Activated naive CD8-positive, alpha-beta T cell treated with anti-CD3 and anti-CD28 coated beads, Interleukin-2, amount 50 U/mL, for 16 hours (primary cell): ENCODE results near the gene CYP24A1.

Experiments used
- DNase-seq: peaks from one replicate; pipeline ENCODE4 v3.0.0-alpha.2; 2020; ENCODE audit warnings: low read depth, low spot score

The CYP24A1 gene

GRCh38 chr20:54156981-54157835, 16.6 kb downstream of the CYP24A1 start:
- DNase-seq, result no peak

- no peak for DNase-seq
Observed at GRCh38 chr20:54156522-54156921, 17.3 kb downstream of the CYP24A1 start.

GRCh38 chr20:54155736-54156317, 18.0 kb downstream of the CYP24A1 start:
- no peak for DNase-seq

DNA sequence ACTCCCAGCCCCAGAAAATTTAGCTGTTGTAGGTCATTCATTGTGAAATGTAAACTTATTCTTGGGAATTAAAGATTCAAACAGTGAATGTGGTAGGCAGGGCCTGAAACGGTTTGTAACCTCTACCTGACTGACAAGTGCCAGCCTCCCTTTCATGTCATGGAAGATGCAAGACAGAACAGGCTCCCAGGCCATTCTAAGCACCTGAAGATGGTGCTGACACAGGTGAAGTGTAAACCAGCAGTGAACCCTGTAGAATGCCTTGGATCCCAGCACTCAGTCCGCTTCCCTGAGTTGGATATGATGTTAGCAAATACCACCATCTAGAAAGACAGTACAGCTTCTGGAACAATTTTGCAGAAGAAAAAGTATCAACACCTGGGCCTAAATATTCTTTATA, 19.3 kb downstream of the CYP24A1 start:
- no peak for DNase-seq

DNA sequence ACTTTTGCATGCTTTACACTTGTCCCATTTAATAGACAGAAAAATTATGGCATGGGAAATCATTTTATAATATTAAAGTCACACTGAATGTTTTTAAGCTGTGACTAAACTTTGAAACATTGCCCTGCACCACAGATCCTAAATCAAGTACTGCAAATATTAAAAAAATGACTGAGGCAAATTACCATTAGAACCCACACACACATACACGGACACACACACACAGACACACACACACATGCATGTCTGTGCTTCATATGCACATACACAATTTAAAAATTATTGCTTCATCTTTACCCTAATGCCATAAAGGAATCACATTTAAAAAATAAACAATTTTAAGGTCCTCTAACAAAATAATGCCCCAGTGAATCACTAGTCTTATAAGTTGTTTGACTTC, 19.9 kb downstream of the CYP24A1 start:
- DNase-seq, result no peak

- DNase-seq, result no peak
Observed at GRCh38 chr20:54153041-54153327, 20.8 kb downstream of the CYP24A1 start.

GRCh38 chr20:54152227-54153040, 21.4 kb downstream of the CYP24A1 start:
- DNase-seq, result no peak

- no peak for DNase-seq
Observed at GRCh38 chr20:54151511-54152226, 22.1 kb downstream of the CYP24A1 start.

- DNase-seq, result no peak
Observed at GRCh38 chr20:54151075-54151439, 22.7 kb downstream of the CYP24A1 start.

DNA sequence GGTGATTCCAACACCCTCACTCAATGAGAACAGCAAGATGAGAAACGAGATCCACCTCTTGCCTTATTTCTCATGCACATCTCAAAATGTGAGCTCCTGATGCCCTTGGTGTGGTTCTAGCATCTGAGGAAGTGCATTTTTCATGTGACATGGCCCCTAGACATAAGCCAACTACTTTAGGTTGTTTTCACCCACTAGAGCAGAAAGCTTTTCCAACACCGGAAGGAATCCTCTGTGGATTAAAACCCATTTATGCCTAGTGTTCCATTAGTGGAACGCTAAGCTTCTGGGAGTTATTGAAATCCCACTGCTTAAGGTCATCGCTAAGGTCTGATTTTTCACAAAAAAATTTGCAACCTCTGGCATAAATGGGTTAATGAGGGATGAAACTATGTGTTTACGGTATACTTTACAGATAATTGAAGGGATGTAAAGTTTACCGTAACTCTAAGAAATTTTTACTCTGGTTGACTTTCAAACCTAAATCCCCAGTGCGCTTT, 24.0 kb downstream of the CYP24A1 start:
- DNase-seq, result no peak

GRCh38 chr20:54148947-54149764, 24.6 kb downstream of the CYP24A1 start:
- DNase-seq, result no peak

GRCh38 chr20:54146672-54147071, 27.1 kb downstream of the CYP24A1 start:
- no peak for DNase-seq

GRCh38 chr20:54144847-54145414, 28.9 kb downstream of the CYP24A1 start:
- no peak for DNase-seq

DNA sequence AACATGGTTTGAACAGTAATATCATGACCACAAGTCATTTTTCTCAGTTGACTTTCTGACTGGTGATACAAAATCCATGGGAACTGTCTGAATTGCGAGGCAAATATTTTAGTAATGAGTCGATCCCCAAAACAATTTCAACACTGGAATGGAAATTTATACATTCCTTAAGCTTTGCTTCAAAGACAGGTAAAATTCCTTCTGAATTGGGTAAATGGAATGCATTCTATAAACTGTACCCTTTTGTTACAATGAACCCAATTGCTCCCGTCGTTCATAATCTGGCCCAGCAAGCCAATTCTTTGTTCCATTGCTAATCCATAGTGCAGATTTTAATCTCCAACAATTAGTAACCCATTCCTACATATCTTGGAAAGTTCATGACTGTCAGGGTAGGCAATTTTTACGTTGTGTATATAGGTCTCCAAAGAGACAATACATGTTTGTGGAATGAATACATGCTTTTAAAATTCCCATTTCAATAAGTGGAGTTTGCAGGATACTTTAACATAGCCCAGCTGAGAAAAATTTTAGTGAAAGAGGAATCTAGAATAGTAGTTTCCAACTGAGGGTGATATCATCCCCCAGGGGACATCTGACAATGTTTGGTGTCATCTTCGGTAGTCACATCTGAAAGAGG, 32.7 kb downstream of the CYP24A1 start:
- no peak for DNase-seq

- no peak for DNase-seq
Observed at GRCh38 chr20:54140486-54140885, 33.3 kb downstream of the CYP24A1 start.

DNA sequence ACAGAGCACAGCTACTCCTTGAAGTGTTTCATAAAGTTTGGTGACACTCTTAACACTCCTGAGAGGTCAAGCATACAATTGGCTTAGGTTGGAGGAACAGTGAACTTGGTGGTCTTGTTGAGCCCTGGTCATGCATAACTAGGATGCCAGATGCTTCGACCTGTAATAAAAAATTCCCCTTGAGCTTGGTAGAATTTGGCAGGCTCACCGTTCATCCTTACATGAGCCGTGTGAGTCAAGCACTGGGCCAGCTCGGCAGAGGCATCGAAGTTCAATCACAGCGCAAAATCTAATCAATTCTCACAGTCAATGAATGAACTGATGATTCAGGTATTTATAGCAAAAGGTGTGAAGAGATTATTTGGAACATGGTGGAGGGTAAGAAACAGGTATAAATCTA, 33.7 kb downstream of the CYP24A1 start:
- DNase-seq, result no peak

- DNase-seq, result no peak
Observed at GRCh38 chr20:54139188-54139587, 34.6 kb downstream of the CYP24A1 start.

DNA sequence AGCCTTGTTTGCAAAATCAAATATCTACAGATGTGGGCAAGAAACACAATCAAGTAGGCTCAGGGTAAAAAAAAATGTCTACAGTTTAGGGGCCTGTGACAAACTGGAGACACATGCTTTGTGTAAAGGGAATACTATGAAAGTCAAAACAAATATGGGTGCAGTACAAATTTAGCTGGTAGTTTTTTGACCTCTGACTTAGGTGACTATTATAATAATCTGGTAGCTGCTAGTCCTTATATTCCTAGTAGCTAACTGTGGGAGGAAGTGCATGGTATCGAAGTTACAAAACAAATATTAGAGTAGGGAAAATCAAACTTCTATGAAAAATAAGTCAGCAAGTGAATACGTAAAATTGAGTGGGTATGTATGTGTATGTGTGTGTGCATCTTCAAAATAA, 35.4 kb downstream of the CYP24A1 start:
- DNase-seq, result no peak

- no peak for DNase-seq
Observed at GRCh38 chr20:54137115-54137514, 36.7 kb downstream of the CYP24A1 start.
